ENCODE data around the gene PNPLA7.

Gene PNPLA7

GRCh38 chr9:137462396-137462985 lies 87.7 kb downstream of the PNPLA7 start:
- no peak for DNase-seq (ENCODE audit: low read depth, low spot score)

GRCh38 chr9:137461663-137462395 lies 88.4 kb downstream of the PNPLA7 start:
- DNase-seq (ENCODE audit: low read depth, low spot score): no peak

GRCh38 chr9:137461316-137461662 lies 88.9 kb downstream of the PNPLA7 start:
- no peak for DNase-seq (ENCODE audit: low read depth, low spot score)

GRCh38 chr9:137460363-137461315 lies 89.6 kb downstream of the PNPLA7 start:
- DNase-seq (ENCODE audit: low read depth, low spot score): no peak

DNA sequence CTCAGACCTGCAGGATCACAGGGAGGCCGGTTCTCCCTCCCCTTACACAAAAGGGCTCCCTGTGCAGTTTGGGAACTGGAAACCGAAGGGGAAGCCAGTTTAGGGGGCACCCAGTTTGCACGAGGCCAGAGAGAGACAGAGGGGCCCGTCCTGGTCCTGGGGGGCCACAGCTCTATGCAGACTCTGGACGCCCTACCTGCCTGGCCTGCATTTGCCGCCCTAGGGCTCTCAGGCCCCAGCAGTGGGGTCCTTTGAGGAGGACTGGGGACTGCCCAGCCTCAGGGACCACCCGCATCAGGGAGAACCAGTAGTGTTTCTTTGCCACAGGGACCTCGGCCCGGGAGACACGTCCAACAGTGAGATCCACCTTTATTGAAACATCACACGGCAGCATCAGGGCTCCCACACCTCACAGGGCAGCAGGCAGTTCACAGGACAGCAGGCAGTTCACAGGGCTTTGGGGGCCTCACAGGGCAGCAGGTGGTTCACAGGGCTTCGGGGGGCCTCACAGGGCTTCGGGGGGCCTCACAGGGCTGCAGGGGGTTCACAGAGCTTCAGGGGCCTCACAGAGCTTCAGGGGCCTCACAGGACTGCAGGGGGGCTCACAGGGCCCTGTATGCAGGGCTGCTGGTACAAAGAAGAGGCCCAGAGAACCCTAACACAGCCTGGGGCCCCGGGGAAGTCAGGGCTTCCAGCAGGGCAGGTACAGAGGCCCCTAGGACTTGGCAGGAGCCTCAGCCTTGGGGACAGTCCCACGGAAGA lies 90.4 kb downstream of the PNPLA7 start:
- no peak for DNase-seq (ENCODE audit: low read depth, low spot score)

DNA sequence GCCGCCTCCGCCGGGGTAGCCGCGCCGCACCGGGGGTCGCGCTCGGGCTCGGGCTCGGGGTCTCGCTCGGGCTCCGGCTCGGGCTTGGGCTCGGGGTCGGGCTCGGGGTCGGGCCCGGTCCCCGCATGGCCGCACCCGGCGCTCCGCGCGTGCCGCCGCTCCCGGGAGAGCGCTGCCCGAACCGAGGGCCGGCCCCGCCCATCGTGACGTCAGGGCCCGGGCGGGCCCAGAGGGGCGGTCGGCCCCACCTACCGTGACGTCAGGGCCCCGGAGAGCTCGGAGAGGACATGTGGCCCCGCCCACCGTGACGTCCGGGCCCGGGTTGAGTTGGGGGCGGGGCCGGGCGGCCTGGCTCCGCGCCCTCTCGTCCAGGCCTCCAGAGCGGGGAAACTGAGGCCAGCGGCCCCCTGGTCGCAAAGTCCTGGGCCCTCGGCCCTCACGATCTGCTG lies 91.0 kb downstream of the PNPLA7 start, which contains the start of gene NSMF:
NSMF (minus strand) TSS at position 183 of the 449 bp plus-strand sequence. CDS start 232 bp downstream, outside the sequence.
- peak; percentile 65 for DNase-seq (ENCODE audit: low read depth, low spot score)

- no peak for DNase-seq (ENCODE audit: low read depth, low spot score)
Measured at GRCh38 chr9:137458194-137459151, 91.7 kb downstream of the PNPLA7 start.

- no peak for DNase-seq (ENCODE audit: low read depth, low spot score)
Measured at GRCh38 chr9:137457406-137458193, 92.6 kb downstream of the PNPLA7 start.

- DNase-seq (ENCODE audit: low read depth, low spot score): no peak
Measured at GRCh38 chr9:137456864-137457405, 93.3 kb downstream of the PNPLA7 start.

DNA sequence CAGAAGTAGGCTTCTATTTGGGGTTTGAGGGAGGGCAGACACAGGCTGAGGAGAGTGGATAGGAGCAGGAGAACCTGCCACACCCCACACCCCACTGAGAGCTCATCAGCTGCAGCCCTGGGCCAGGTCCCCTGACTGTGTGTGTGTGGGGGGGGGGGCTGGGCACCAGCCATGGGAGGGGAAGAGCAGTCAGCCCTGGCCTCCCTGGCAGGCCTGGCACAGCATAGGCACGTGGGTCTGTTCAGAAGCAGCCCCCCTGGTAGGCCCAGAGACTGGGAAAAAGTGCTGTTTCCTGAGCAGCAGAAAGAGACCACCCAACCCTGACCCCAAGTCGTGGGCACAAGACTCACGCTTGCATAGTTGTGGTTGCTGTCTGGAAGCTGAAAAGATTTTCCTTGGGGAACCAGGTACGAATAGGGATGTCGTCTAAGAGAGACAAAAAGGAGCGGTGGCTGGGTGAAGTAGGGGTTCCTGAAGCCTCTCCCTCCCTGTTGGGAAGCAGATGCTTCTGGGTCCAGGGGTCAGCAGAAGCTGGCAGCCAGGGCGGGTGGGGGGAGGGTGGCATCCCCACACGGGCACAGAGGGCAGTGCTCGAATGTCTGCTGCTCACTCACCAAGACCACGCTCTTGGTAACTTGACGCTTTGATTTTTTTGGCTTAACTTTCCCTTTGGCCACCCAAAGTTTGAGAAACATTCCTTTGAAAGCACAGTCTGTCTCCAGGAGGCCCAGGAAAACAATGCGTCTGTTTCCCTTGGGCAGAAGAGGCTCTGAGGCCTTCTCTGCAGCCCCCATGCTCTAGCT lies 93.9 kb downstream of the PNPLA7 start:
- peak; percentile 72 for DNase-seq (ENCODE audit: low read depth, low spot score)

DNA sequence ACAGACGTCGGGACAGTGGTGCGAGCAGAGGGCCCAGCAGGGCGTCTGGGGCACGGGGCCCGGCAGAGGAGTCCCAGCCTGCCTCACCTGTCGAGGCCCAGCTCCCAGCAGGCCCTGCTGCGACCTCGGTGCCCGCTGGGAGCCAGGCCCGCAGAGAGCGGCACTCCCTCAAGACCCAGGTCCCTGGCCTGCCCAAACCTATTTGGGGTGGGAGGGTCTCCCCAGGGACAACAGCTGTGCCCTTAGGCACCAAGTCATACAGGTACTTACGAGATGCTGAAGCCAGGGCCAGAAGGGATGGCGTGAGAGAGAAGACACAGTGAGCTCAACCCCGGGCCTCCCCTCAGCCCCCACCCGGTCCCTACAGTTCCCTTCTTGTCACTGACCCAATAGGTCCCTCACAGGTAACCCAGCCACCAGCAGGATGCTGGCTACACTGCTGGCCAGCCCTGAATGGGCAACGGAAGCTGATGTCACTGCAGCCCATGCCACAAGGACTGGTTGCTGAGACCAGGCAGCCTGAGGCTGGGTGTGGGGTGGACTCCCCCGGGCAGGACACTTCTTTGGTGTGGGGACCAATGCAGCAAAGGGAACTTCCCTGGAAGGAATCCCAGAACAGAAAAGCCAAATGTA lies 94.7 kb downstream of the PNPLA7 start:
- DNase-seq (ENCODE audit: low read depth, low spot score): no peak

- DNase-seq (ENCODE audit: low read depth, low spot score): no peak
Measured at GRCh38 chr9:137454597-137455358, 95.4 kb downstream of the PNPLA7 start.

- DNase-seq (ENCODE audit: low read depth, low spot score): no peak
Measured at GRCh38 chr9:137454145-137454596, 96.0 kb downstream of the PNPLA7 start.

- peak; percentile 40 for DNase-seq (ENCODE audit: low read depth, low spot score)
Measured at GRCh38 chr9:137453643-137454081, 96.5 kb downstream of the PNPLA7 start.

DNA sequence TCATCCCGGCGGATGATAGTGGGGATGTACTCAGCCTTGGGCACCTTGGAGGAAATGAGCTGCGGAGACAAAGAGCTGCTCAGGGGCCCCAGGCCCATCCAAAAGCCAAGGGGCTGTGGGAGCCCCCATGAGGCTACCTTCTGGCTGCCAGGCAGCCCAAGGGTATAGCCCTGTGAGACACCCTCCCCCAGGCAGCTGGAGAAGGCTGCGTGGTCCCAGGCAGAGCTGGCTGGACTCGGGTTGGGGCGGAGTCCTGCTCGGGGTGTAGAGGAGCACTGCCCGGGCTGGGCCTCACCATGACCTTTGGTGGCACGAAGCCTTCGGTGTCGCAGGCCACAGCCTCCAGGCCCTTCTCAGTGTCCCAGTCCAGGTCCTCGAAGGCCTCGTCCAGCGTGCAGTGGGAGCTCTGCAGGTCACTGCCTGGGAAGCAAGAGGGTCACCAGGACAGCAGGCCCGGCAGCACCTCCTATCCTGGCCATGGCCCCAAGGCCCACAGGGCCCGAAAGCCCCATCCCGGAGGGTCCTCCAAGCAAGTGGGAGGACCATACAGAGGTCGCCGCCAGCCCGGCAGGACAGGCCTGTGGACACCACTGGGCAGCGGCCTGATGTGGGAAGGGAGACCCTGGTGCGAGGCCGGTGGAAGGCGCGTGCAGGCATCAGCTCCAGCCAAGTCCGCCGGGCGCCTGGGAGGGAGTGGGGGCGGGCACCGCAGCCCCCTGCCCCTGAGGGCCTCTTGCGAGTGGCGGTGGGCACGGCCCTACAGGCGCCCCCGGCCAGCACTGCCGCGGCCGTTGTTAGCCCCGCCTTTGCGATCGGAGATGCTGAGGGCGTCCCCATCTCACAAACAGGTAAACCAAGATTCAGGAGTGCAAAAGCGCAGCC lies 97.2 kb downstream of the PNPLA7 start:
- DNase-seq (ENCODE audit: low read depth, low spot score): no peak

All from smooth muscle cell of the brain vasculature (primary cell).